ENCODE measurements around the gene ZNF500.

- TF ChIP-seq POLR2A (IDR thresholded peaks at IDR 0.05), result no peak
- no peak for TF ChIP-seq CTCF (IDR thresholded peaks at IDR 0.05)
Observed at GRCh38 chr16:4765511-4766474, 1.2 kb downstream of the ZNF500 start.
